ENCODE data around the gene CDK4. TPM values are rescaled to one million over a fixed set of nuclear protein-coding genes. Genes with fewer than 3 reads are reported as not detected.

The CDK4 gene
- total RNA-seq, 1 experiment from 2014 or later, result 218 TPM

GRCh38 chr12:57743769-57744168 is 8.3 kb downstream of the CDK4 start:
- Mint-ChIP-seq H3K27ac (no peak overlapping the region; a peak in 2 of 7 replicates), H3K4me3 (no peak overlapping the region; a peak in 2 of 5 replicates), H3K27me3 (ENCODE audit: low read depth) (peaks cover 46% of the 10 kb centered on the region), H3K36me3 (ENCODE audit: insufficient read depth in 1 of 3, low read depth in 3 of 3) (peaks cover 9 to 32% (median 28%) of the 10 kb centered on the region in 3 experiments; a peak in 6 of 7 replicates), H3K4me1 (peaks cover 22 to 24% of the 10 kb centered on the region in 2 experiments), H3K9me3 (no peaks in the 10 kb centered on the region)
- Histone ChIP-seq H3K56ac (ENCODE audit: insufficient read length, low read depth, low read length) (no peak overlapping the region), H2BK20ac (ENCODE audit: low read depth, low read length, poor library complexity, severe bottlenecking) (no peak overlapping the region), H3K79me2 (ENCODE audit: insufficient read depth, low read length) (no peaks in the 10 kb centered on the region), H3K79me1 (ENCODE audit: insufficient read depth, low read depth, low read length, poor library complexity, severe bottlenecking) (no peaks in the 10 kb centered on the region), H3K4ac (ENCODE audit: low read depth, low read length) (no peak overlapping the region), H3T11ph (ENCODE audit: low read length) (no peak overlapping the region), H3K14ac (ENCODE audit: insufficient read depth, low read length) (no peak overlapping the region), H3K18ac (ENCODE audit: insufficient read length, low read depth, low read length) (no peak overlapping the region), H4K8ac (replicated peaks; ENCODE audit: insufficient read length, low read depth, low read length) (no peak overlapping the region), H2BK12ac (ENCODE audit: insufficient read length, low read depth, low read length) (no peak overlapping the region), H2AK5ac (ENCODE audit: insufficient read length, low read length) (no peak overlapping the region), H3K23me2 (ENCODE audit: insufficient read length, low read depth, low read length, poor library complexity, severe bottlenecking) (peaks cover 7% of the 10 kb centered on the region), H3K27ac (ENCODE audit: insufficient read length, low read depth, low read length) (no peak overlapping the region), H2BK5ac (ENCODE audit: insufficient read length, low read length) (no peak overlapping the region), H3K9me3 (ENCODE audit: control insufficient read depth, low read depth, low read length) (no peaks in the 10 kb centered on the region), H4K20me1 (ENCODE audit: control insufficient read depth, insufficient read depth, insufficient read length) (no peaks in the 10 kb centered on the region), H2AFZ (ENCODE audit: low read length) (no peak overlapping the region), H3K9ac (ENCODE audit: extremely low read depth, insufficient read length, low read length) (no peak overlapping the region), H3K4me1 (ENCODE audit: insufficient read depth, low read length) (peaks cover 2% of the 10 kb centered on the region; the same call in 1 of the 2 replicates), H4K91ac (ENCODE audit: insufficient read length, low read depth, low read length) (no peak overlapping the region), H3K4me2 (ENCODE audit: insufficient read depth, insufficient read length, low read length) (no peak overlapping the region), H2BK15ac (ENCODE audit: low read depth, low read length) (no peak overlapping the region), H3K27me3 (ENCODE audit: insufficient read depth, low read length) (peaks cover 25% of the 10 kb centered on the region), H4K5ac (ENCODE audit: insufficient read length, low read depth, low read length) (no peak overlapping the region), H3K23ac (ENCODE audit: insufficient read length, low read depth, low read length) (no peak overlapping the region), H2BK120ac (ENCODE audit: low read depth, low read length, poor library complexity, severe bottlenecking) (no peak overlapping the region)
- TF ChIP-seq, protein P1, sequence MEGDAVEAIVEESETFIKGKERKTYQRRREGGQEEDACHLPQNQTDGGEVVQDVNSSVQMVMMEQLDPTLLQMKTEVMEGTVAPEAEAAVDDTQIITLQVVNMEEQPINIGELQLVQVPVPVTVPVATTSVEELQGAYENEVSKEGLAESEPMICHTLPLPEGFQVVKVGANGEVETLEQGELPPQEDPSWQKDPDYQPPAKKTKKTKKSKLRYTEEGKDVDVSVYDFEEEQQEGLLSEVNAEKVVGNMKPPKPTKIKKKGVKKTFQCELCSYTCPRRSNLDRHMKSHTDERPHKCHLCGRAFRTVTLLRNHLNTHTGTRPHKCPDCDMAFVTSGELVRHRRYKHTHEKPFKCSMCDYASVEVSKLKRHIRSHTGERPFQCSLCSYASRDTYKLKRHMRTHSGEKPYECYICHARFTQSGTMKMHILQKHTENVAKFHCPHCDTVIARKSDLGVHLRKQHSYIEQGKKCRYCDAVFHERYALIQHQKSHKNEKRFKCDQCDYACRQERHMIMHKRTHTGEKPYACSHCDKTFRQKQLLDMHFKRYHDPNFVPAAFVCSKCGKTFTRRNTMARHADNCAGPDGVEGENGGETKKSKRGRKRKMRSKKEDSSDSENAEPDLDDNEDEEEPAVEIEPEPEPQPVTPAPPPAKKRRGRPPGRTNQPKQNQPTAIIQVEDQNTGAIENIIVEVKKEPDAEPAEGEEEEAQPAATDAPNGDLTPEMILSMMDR (conservative IDR thresholded peaks at IDR 0.05), result no peak
- no CpG with 5 or more reads among the region's 2 CpGs for WGBS (ENCODE audit: extremely low coverage, insufficient read length, low lambda C conversion rate)
- DNase-seq, result no peak

All from H9 (cell line).